Fibroblast of peridontal ligament (primary cell): ENCODE results near the gene GNG13.
"Not testable (repeated sequence)": the region's sequence is repeated elsewhere in the genome, so short reads cannot be mapped to it uniquely, and the experiment has no call there.

ENCODE experiments used
- DNase-seq: peaks from one replicate; pipeline ENCODE4 v3.0.0-alpha.2; 2010; ENCODE audit errors: extremely low read depth

The GNG13 gene

DNA sequence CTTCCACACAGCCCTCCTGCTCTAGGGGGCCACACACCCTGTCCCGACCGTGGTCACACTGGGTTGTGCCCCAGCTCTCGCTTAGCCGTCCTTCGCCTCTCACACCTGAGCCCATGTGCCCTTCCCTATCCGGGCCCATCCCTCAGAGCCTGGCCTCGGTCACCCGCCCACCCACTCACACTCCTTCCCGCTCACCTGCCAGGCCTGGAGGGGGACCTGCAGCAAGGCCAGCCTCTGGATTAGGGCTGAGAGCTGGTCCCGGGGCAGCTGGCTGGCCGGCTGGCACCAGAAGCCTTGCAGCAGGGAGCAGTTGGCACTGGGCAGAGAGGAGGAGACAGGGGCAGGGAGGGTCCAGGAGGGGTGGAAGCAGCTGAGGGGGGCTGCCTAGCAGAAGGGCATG is 22.1 kb downstream of the GNG13 start:
- DNase-seq: no peak

DNA sequence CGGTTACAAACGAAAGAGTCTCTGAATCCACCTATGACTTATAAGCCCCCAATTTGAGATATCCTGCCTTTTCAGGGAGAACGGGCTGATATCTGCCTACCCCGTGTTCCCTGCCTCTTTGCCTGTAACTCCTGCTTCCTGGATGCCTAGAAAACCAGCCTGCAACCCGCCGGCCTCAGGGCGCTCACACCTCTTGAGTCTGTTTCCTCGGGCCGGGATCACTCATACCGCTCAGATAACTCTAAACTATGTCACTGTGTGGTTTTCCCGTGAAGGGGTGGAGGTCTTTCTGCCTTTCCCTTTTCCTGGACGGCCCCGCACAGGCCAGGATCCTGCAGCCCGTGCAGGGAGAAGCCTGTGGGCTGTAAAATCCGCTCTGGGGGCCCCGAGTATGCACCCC is 22.7 kb downstream of the GNG13 start:
- DNase-seq: no peak

DNA sequence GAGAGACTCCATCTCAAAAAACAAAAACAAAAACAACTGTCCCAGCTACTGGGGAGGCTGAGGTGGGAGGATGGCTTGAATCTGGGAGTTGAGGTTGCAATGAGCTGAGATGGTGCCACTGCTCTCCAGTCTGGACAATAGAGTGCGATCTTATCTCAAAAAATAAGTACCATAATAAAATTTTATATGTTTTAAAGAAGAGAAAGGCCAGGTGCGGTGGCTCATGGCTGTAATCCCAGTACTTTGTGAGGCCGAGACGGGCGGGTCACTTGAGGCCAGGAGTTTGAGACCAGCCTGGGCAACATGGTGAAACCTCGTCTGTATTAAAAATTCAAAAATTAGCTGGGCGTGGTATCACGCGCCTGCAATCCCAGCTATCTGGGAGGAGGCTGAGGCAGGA is 23.7 kb downstream of the GNG13 start:
- no peak for DNase-seq

DNA sequence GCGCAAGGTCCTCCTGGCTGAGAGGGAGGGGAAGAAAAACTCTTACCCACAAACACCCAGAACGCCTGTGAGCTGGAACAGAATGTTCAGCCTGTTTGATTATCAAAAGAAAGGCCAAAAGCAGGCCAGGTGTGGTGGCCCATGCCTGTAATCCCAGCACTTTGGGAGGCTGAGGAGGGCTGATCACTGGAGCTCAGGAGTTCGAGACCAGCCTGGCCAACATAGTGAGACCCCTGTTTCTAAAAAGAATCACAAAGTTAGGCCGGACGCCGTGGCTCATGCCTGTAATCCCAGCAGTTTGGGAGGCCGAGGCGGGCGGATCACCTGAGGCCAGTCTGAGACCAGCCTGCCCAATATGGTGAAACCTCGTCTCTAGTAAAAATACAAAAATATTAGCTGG is 24.2 kb downstream of the GNG13 start:
- not testable (repeated sequence) for DNase-seq

DNA sequence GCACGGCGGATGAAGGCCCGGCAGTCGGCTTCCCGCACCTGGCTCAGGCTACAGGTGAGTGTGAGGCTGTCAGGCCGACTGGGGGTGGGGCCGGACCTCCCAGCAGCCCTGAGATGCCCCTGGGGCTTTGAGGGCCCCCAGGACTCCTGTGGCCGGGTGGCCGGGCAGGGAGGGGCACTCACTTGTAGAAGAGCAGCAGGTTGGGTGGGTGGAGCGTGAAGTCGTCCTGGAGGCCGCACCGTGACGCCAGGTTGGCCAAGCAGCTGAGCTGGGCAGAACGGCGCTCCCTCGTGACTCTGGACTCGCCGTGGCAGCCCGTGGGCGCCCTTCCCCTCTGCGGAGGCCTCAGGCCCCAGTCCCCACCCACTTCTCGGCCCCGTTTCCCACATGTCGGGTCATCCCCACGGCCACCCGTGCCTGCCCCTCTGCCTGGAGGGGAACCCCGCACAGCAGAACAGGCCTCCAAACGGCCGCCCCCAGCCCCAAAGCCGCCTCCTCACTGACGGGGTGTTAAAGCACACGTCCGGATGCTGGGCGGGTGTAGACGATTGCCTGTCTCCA is 25.2 kb downstream of the GNG13 start:
- DNase-seq: no peak

DNA sequence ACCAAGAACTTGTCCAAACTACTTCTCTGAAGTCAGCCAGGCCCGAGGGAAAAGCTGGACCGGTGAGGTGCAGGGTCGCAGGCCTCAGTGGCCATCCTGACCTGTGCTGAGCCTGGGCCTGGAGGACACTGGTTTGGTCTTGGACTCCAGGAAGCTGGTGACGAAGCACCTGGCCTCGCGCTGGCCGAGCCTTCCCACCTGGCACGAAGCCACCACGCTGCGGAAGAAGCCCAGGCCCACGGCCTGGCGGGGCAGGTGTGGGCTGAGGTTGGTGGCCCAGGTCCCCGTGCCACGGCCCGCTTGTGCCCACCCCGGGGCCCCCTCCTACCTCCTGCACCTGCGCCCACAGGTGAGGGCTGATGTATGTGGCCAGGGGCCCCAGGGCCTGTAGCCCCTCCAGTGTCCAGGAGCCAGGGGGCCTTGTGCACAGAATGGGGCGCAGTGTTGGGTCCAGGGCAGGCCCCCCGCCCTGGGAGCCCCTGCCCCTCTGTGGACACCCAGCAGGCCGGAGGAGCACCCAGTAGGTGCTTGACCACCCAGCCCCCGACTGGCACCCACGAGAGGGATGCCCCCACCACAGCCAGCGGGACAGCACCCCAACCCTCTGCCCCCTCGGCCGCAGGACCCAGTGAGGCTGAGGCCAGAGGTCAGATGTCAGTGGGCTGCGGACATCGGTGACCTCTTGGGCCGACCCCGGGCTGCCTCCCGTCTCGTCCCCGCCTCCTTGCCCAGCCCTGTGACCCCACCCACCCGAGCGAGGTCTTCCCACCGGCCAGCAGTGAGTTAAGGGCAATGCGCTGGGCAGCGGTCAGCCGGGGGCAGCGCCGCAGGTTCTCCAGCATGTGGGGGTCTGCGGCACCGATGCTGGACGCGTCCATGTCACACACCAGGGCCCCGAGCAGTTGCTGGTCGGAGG is 26.2 kb downstream of the GNG13 start:
- DNase-seq: no peak

DNA sequence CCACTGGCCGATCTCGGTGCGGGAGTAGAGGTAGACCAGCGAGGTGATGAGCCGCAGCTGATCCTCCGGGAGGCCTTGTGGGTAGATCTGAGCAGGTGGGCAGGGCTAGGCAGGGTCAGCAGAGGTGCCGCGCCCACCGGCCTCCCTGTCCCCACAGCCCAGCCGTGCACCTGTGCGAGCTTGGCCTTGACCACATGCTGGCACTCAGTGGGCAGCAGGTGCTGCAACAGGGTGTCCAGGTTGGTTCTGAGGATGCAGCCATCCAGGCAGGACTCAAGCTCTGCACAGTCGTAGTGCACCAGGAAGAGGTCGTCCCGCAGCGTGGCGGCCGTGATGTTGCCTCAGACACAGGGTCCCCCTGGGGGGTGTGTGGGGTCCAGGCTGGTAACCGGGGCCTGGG is 27.6 kb downstream of the GNG13 start:
- no peak for DNase-seq

DNA sequence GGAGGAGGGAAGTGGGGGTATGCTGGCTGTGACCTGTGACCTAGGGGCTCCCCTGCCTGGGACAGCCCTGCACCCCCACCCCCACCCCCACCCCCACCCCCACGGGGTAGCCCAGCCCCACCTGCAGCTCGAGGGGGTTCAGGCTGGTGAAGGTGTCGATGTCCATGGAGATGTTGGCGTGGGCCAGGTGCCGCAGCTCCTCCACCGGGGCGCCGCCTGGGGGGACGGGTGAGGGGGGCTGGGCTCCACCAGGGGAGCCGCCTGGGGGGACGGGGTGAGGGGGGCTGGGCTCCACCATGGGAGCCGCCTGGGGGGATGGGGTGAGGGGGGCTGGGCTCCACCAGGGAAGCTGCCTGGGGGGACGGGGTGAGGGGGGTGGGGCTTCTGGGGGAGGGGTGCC is 30.1 kb downstream of the GNG13 start:
- DNase-seq: no peak

DNA sequence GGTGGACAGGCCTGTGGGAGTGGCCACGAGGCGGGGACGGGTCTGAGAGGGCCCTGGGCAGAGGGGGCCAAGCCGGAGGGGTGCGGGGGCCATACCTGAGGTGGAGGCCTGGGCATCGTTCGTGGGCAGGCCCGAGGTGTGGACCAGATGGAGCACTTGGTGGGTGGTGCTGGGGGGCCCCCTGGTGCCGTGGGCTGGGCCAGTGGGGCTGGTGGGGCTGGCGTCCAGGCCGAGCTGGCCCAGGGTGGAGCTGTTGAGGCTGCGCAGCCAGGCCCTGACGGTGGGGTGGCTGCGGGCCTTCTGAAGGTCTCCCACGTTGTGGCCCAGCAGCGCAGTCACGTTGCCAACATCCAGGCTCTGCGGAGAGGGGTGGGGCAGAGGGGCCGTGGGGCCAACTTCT is 30.6 kb downstream of the GNG13 start:
- no peak for DNase-seq

DNA sequence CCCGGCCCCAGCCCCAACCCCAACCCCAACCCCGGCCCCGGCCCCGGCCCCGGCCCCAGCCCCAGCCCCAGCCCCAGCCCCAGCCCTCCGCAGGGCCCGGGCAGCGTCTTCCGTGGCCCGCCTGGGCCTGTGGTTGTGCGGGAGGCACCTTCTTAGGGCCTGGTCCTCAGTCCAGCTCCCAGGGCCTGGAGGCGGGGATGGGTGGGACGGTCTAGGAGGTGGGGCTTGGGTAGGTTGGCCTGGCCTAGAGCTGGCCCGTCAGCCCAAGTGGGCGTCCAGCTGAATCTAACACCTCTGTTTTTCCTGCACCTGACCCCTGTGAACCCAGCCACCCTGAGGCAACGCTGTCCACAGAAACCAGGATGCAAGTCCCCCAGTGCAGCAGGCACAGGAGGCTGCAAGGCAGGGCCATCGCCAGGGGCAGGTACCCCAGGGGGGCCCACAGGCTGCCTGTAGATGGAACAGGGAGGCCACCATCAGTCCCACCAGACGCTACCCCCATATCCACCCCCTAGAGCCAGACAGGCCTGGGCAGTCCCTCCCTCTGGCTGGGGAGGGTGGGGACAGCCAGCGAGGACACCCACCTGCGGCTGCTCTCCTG is 31.2 kb downstream of the GNG13 start:
- no peak for DNase-seq

DNA sequence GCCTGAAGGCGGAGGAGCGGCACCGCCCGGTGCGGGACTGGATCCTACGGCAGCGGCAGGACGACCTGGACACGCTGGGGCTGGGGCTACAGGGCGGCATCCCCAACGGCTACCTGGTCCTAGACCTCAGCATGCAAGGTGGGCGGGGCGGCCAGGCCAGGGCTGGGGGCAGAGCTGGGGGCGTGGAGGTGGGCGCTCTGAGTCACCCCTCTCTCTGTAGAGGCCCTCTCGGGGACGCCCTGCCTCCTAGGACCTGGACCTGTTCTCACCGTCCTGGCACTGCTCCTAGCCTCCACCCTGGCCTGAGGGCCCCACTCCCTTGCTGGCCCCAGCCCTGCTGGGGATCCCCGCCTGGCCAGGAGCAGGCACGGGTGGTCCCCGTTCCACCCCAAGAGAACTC is 32.1 kb downstream of the GNG13 start:
- DNase-seq: no peak

DNA sequence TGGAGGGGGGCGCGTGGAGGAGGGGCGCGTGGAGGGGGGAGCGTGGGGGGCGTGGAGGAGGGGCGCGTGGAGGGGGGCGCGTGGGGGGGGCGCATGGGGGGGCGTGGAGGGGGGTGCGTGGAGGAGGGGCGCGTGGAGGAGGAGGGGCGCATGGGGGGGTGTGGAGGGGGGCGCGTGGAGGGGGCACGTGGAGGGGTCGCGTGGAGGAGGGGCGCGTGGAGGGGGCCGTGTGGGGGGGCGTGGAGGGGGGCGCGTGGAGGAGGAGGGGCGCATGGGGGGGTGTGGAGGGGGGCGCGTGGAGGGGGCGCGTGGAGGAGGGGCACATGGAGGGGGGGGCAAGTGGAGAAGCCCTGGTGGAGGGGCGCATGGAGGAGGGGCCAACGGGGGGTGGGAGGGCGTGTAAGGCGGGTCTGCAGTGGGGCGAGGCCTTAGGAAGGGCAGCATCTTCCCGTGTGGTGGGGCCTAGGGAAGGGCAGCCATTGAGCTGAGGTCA is 32.7 kb downstream of the GNG13 start:
- DNase-seq: no peak

DNA sequence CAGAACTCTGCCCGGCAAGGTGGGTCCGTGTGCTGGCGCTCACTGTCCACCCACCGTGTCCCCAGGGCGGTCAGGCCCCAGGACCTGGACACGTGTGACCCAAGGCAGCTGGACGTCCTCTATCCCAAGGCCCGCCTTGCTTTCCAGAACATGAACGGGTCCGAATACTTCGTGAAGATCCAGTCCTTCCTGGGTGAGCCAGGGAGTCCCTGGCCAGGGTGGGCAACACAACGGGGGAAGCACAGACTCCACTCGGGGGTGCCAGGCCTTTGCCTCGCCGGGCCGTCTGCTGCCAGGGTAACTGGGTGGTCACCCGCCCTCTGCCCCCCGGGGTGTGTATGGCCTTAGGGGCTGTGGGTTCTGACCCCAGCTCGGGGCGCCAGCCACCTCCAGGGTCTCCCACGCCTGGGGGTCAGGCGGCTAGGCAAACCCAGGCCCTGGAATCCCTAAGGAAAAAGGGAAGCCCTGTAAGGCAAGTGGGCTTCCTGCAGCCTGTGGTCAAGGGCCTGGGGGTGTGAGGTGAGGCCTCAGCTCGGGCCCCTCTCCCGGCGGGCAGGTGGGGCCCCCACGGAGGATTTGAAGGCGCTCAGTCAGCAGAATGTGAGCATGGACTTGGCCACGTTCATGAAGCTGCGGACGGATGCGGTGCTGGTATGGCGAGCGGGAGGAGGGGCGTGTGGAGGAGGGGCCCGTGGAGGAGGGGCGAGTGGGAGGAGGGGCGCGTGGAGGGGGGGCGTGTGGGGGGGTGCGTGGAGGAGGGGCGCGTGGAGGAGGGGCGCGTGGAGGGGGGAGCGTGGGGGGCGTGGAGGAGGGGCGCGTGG is 33.5 kb downstream of the GNG13 start:
- DNase-seq: no peak

DNA sequence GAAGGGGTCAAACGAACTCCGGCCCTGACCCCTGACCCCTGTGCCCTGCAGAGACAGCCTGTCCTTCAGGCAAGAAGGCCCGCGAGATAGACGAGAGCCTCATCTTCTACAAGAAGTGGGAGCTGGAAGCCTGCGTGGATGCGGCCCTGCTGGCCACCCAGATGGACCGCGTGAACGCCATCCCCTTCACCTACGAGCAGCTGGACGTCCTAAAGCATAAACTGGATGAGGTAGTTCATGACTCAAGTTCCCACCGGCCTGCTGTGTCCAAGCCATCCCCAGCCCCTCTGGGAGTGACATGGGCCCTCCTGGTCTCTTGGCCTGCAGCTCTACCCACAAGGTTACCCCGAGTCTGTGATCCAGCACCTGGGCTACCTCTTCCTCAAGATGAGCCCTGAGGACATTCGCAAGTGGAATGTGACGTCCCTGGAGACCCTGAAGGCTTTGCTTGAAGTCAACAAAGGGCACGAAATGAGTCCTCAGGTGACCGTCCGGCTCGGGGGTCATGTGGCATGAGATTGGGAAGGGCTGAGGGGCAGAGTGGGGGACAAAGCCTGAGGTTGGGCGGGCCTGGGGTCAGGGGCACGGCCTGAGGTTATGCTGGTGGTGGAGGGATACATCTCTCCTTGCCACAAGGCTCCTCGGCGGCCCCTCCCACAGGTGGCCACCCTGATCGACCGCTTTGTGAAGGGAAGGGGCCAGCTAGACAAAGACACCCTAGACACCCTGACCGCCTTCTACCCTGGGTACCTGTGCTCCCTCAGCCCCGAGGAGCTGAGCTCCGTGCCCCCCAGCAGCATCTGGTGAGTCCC is 34.3 kb downstream of the GNG13 start:
- DNase-seq: no peak

DNA sequence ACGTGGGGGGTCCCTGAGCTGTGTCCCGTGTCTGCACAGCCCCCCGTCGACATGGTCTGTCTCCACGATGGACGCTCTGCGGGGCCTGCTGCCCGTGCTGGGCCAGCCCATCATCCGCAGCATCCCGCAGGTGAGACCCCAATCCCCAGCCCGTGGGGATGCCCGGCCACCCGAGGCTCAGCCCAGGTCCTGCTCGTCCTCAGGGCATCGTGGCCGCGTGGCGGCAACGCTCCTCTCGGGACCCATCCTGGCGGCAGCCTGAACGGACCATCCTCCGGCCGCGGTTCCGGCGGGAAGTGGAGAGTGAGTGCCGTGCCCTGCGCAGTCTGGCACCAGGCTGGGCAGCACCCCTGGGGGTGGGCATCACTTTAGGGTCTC is 35.1 kb downstream of the GNG13 start:
- no peak for DNase-seq

DNA sequence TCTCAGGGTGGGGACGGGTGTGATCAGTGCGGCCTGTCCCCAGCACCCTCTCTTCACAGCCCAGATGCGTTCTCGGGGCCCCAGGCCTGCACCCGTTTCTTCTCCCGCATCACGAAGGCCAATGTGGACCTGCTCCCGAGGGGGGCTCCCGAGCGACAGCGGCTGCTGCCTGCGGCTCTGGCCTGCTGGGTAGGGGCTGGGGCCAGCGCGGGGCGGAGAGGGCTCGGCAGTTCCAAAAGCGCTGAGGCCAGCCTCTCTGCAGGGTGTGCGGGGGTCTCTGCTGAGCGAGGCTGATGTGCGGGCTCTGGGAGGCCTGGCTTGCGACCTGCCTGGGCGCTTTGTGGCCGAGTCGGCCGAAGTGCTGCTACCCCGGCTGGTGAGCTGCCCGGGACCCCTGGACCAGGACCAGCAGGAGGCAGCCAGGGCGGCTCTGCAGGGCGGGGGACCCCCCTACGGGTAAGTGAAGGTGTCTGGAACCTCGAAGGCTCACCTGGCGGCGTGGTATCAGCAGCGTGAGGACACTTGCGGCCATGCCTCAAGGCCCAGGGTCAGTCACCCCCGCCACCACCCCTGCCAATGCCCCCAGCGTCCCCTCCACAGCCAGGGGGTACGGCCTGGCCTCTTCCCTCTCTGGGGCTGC is 35.6 kb downstream of the GNG13 start:
- DNase-seq: no peak

DNA sequence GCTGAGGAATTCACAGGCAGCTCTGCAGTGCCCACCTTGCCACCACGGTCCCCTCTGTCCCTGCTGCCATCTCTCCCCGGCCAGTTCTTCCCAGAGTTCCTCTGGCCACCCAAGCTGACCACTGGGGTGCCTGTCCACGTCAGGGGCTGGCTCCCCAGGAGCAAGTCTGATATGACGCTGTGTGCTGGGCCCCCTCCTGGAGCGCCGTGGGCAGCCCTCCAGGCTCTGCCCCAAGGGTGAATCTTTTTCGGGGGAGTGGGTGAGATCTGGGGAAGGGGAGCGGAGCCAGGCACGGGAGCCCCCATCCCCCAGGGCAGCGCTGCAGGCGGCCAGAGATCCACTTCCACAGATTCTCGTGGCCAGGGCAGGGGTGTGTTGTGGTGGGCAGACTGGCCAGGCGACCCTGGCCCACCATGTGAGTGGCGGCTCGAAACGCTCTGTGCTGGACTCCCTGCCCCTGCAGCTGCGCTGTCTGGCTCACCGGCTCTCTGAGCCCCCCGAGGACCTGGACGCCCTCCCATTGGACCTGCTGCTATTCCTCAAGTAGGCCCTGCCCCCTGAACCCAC is 36.3 kb downstream of the GNG13 start:
- DNase-seq: no peak

DNA sequence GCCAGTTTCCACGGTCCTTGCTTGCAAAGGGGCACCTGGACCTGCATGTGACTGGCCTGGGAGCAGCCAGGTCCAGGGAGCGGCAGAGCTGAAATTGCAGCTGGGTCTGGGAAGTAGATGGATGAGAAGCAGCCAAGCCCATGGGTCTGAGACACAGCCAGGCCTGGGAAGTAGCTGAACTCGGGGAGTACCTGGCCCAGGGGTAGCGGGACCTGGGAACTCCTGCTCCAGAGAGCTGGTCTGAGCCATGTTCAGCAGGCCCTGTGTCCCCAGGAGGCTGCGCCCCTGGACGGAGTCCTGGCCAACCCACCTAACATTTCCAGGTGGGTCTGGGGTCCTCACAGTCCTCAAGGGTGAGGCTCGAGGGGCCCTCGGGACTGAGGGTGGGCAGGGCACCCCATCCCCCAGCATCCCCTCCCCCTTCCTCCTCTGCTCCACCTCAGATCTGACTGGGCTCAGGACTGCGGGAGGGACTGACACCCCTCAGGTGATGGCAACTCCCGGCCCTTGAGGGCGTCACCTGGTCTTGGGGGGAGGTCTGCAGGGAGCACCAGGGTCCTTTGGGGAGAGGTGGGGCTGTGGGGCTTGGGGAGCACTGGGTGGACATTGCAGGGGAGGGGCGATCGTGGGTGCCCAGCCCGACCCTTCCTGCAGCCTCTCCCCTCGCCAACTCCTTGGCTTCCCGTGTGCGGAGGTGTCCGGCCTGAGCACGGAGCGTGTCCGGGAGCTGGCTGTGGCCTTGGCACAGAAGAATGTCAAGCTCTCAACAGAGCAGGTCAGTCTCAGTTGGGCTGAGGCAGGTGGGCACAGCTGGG is 37.0 kb downstream of the GNG13 start:
- DNase-seq: no peak

DNA sequence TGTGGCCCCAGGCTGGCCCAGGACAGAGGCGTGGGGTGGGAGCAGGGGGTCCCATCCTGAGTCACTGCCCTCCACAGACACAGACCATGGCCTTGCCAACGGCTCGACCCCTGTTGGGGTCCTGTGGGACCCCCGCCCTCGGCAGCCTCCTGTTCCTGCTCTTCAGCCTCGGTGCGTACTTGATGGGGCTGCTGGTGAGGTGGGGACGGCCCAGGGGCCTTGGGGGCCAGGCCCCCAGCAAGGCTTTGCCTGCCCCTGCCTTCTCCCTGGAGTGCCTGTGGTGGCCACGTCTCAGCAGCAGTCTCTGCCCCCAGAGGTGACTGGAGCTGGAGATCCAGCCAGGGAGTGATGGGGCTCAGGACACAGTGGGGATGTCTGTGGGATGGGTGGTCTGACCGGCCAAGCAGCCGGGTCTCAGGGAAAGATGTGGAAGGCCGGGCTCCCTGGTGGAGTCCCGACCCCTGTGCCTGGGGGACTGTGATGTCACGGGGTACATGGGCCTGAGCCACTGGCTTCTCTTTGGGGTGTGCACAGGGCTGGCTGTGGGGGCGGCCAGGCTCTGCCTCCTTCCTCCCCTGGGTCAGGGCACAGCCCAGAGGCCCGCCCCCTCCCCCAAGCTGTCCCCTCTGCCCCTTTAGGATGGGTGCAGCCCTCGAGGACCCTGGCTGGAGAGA is 37.8 kb downstream of the GNG13 start:
- DNase-seq: no peak
